GM12891 (cell line): Measurements from ENCODE around the gene LYPD6B.

ENCODE experiments used
- POLR2A ChIP-seq: IDR thresholded peaks from 2 replicates; pipeline ENCODE4 v1.6.1; 2011; ENCODE audit warnings: low read depth, low read length, control low read depth
- POLR2AphosphoS5 ChIP-seq: IDR thresholded peaks from 2 replicates; pipeline ENCODE4 v1.6.1; 2011; ENCODE audit warnings: low read depth, low read length, control low read depth
- POU2F2 ChIP-seq: IDR thresholded peaks from 2 replicates; pipeline ENCODE4 v1.6.1; 2011; ENCODE audit warnings: low read depth, mild to moderate bottlenecking, control low read depth, low read length, moderate library complexity
- SPI1 ChIP-seq: IDR thresholded peaks from 2 replicates; pipeline ENCODE4 v1.6.1; 2011; ENCODE audit warnings: low read depth, low read length, control low read depth
- TAF1 ChIP-seq: IDR thresholded peaks from 2 replicates; pipeline ENCODE4 v1.6.1; 2011; ENCODE audit warnings: low read depth, low read length, control low read depth

DNA sequence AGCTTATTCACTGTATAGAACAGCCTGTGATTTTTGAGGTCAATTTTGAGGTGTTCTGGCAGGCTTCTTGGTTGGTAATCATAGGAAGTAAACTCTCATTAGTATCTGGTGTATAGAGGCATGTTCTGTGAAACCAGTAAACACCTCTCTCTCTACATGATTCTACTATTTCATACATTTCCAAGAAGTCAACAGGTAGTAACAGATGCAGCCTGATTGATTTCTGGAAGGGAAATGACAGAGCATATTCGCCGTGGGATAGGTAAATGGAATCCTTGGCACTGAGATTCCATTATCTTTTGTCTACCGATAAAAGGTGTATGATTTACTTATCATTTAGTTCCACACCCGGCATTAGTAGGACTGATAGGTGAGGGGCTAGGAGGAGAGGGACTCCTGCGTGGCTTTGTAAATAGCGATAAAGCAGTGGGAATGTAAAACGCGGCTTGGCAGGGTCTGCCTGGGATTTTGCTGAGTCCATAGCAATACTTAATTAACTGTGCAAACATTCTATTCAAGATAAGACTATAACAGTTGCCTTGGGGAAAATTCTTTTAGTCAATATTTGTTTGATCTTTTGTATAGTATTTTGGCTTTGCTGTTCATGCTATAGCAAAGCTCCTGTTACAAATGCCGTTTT is 32.3 kb downstream of the LYPD6B start:
- TF ChIP-seq POLR2A (no peak), POLR2AphosphoS5 (no peak), SPI1 (no peak), TAF1 (no peak), POU2F2 (no peak)
